ENCODE results near the gene TRIM16. TPM values are rescaled to one million over a fixed set of nuclear protein-coding genes. Genes with fewer than 3 reads are reported as not detected.

Gene TRIM16
- polyA plus RNA-seq, 1 donor (not counting 4 experiments of a cell fraction or from before 2014, with no cell fraction given), result 62.3 TPM

DNA sequence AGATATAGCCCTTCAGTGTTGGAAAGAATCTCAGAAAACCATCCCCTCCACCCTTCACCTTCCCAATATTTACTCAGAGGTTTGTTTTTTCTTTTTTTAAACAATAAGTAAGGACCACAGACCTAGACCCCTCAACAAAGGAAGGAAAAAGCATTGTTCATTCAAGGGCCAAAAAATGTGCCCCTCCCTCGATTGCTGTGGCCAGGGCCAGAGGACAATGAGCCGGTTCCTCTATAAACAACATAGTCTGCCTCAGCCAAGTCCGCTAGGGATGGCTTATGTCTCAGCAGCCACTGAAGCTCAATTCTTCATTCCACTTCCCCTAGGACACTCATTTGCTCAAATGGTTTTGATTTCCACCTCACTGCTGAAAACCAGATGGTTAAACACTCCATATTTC, 24.0 kb downstream of the TRIM16 start:
- no peak overlapping the region for H2AFZ ChIP-seq (ENCODE audit: control insufficient read depth, low read length)
- TF ChIP-seq EZH2 (IDR thresholded peaks at IDR 0.05; ENCODE audit: low read length), result no peak
- TF ChIP-seq, protein P1, sequence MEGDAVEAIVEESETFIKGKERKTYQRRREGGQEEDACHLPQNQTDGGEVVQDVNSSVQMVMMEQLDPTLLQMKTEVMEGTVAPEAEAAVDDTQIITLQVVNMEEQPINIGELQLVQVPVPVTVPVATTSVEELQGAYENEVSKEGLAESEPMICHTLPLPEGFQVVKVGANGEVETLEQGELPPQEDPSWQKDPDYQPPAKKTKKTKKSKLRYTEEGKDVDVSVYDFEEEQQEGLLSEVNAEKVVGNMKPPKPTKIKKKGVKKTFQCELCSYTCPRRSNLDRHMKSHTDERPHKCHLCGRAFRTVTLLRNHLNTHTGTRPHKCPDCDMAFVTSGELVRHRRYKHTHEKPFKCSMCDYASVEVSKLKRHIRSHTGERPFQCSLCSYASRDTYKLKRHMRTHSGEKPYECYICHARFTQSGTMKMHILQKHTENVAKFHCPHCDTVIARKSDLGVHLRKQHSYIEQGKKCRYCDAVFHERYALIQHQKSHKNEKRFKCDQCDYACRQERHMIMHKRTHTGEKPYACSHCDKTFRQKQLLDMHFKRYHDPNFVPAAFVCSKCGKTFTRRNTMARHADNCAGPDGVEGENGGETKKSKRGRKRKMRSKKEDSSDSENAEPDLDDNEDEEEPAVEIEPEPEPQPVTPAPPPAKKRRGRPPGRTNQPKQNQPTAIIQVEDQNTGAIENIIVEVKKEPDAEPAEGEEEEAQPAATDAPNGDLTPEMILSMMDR (optimal IDR thresholded peaks at IDR 0.05 in 1 of 3, IDR thresholded peaks at IDR 0.05 in 1 of 3, conservative IDR thresholded peaks at IDR 0.05 in 1 of 3; ENCODE audit: extremely low read depth in 1 of 3, insufficient read depth in 2 of 3, low read length in 3 of 3), result no peak
- no peaks in the 10 kb centered on the region for H3K9me3 ChIP-seq (ENCODE audit: control insufficient read depth, low read depth, low read length)
- no peak for DNase-seq (ENCODE audit: low read depth, low spot score)
- H4K20me1 ChIP-seq (ENCODE audit: control insufficient read depth, extremely low read depth, insufficient read depth, low read length), result no peaks in the 10 kb centered on the region
- H3K9ac ChIP-seq (ENCODE audit: control insufficient read depth, extremely low read depth, insufficient read depth, low read length), result peak overlapping the region; percentile 28
- peak overlapping the region; percentile 90 for H3K27ac ChIP-seq (ENCODE audit: control insufficient read depth, insufficient read depth, low read length)
- no peaks in the 10 kb centered on the region for H3K79me2 ChIP-seq (ENCODE audit: control insufficient read depth, insufficient read depth, low read length)
- peak overlapping the region; percentile 72 for H3K4me2 ChIP-seq (ENCODE audit: control insufficient read depth, extremely low read depth, insufficient read depth, low read depth, low read length)
- dilution Hi-C loops (cut with MboI; ENCODE audit: extremely low pct_ligation_motif_present, low sequenced_read_pairs), result no loop called here
- no peak for FAIRE-seq
- H3K36me3 ChIP-seq (ENCODE audit: control insufficient read depth in 2 of 2, extremely low read depth in 1 of 2, insufficient read depth in 2 of 2, low read length in 2 of 2), result peaks cover 0 to 2% of the 10 kb centered on the region in 2 experiments
- H3K4me1 ChIP-seq (ENCODE audit: control insufficient read depth, extremely low read depth, insufficient read depth, low read length), result peaks cover 48% of the 10 kb centered on the region
- no peaks in the 10 kb centered on the region for H3K27me3 ChIP-seq (ENCODE audit: control insufficient read depth, extremely low read depth, insufficient read depth, low read length)
- no peaks in the 10 kb centered on the region for H3K9me1 ChIP-seq (ENCODE audit: control insufficient read depth, extremely low read depth, insufficient read depth, low read length)
- no peak overlapping the region for H3K4me3 ChIP-seq (ENCODE audit: control insufficient read depth in 2 of 3, extremely low read depth in 1 of 3, insufficient read depth in 2 of 3, low read depth in 1 of 3, low read length in 3 of 3)

DNA sequence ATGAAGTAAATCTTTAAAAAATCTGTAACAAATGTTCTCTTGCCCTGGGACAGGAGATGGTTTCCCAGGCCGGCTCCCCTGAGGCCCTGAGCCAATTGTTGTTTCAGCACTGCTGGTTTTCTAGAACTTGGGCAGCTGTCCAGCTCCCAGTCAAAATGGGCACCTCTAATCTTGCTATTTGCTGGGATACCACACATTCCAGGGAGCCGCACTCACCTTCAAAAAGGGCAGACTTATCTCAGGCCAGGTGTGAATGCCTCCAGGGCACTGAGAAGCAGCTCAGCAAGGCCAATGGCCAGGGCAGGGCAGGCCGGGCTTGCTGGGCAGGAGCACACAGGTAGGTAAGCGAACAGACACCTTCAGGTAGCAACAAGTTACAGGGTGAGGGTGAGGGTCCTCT, 24.4 kb downstream of the TRIM16 start:
- DNase-seq (ENCODE audit: low read depth, low spot score), result peak; percentile 95
- peak overlapping the region; percentile 72 for H3K4me2 ChIP-seq (ENCODE audit: control insufficient read depth, extremely low read depth, insufficient read depth, low read depth, low read length)

More for the DNA sequence above, 24.4 kb downstream of the TRIM16 start:
- Histone ChIP-seq H3K9ac (ENCODE audit: control insufficient read depth, extremely low read depth, insufficient read depth, low read length) (peak overlapping the region; percentile 28), H3K4me3 (ENCODE audit: control insufficient read depth in 2 of 3, extremely low read depth in 1 of 3, insufficient read depth in 2 of 3, low read depth in 1 of 3, low read length in 3 of 3) (no peak overlapping the region), H2AFZ (ENCODE audit: control insufficient read depth, low read length) (no peak overlapping the region), H3K36me3 (ENCODE audit: control insufficient read depth in 2 of 2, extremely low read depth in 1 of 2, insufficient read depth in 2 of 2, low read length in 2 of 2) (peaks cover 0 to 2% of the 10 kb centered on the region in 2 experiments), H3K27ac (ENCODE audit: control insufficient read depth, insufficient read depth, low read length) (peak overlapping the region; percentile 90), H3K9me3 (ENCODE audit: control insufficient read depth, low read depth, low read length) (no peaks in the 10 kb centered on the region), H3K9me1 (ENCODE audit: control insufficient read depth, extremely low read depth, insufficient read depth, low read length) (no peaks in the 10 kb centered on the region), H3K4me1 (ENCODE audit: control insufficient read depth, extremely low read depth, insufficient read depth, low read length) (peaks cover 51% of the 10 kb centered on the region), H3K79me2 (ENCODE audit: control insufficient read depth, insufficient read depth, low read length) (no peaks in the 10 kb centered on the region), H3K27me3 (ENCODE audit: control insufficient read depth, extremely low read depth, insufficient read depth, low read length) (no peaks in the 10 kb centered on the region), H4K20me1 (ENCODE audit: control insufficient read depth, extremely low read depth, insufficient read depth, low read length) (no peaks in the 10 kb centered on the region)
- peak; percentile 65 for FAIRE-seq
- dilution Hi-C loops (cut with MboI; ENCODE audit: extremely low pct_ligation_motif_present, low sequenced_read_pairs), result no loop called here
- TF ChIP-seq, protein P1 (optimal IDR thresholded peaks at IDR 0.05 in 1 of 3, IDR thresholded peaks at IDR 0.05 in 1 of 3, conservative IDR thresholded peaks at IDR 0.05 in 1 of 3; ENCODE audit: extremely low read depth in 1 of 3, insufficient read depth in 2 of 3, low read length in 3 of 3), result no peak
- TF ChIP-seq EZH2 (IDR thresholded peaks at IDR 0.05; ENCODE audit: low read length), result no peak

Measured in keratinocyte (primary cell).